HepG2 (cell line): ENCODE data around the gene CARMIL3. TPM values are rescaled to one million over a fixed set of nuclear protein-coding genes. Genes with fewer than 3 reads are reported as not detected.

Experiments
- ATAC-seq: fragments of 200-7000 bp; cut with Tn5 transposase; 3 replicates; pipeline ENCODE4 v1.9.1; 2020; ENCODE audit warnings: mild to moderate bottlenecking, moderate library complexity
- BruUV-seq: library from RNA; stranded (reverse); fragments of 400-500 nt; replicated peaks from 2 replicates; lab custom pipeline; 2021; lab: Mats Ljungman, UMichigan
- CTCF ChIA-PET: fragments of 300-600 bp; formaldehyde crosslinking; extraction: SDS; loops from one replicate; lab custom pipeline; 2021; ENCODE audit warnings: low total read pairs, inconsistent platforms, low intra/inter-chr PET ratio; lab: Yijun Ruan, JAX
- POLR2A ChIA-PET: fragments of 350-600 bp; sonication (Branson Sonifier 250); formaldehyde crosslinking; loops from one replicate; lab custom pipeline; 2020; ENCODE audit warnings: antibody characterized with exemption, inconsistent platforms; lab: Yijun Ruan, JAX
- DNase-seq: peaks from one replicate; pipeline ENCODE4 v3.0.0-alpha.2; 2015; ENCODE audit warnings: low spot score
- FAIRE-seq: peaks from 3 replicates; lab custom pipeline; 2011; peaks lifted over from hg19 to GRCh38; lab: Jason Lieb, UNC
- H2AFZ ChIP-seq: one replicate; pipeline ENCODE4 v1.6.1; 2011; ENCODE audit warnings: low read length, inconsistent platforms
- H3K27ac ChIP-seq: fragments of 300-600 bp; 3 replicates; pipeline ENCODE4 v1.8.0; 2011; ENCODE audit warnings: mixed run types, mild to moderate bottlenecking, mixed read lengths, low read length, inconsistent platforms; ENCODE audit not compliant: insufficient read depth; ENCODE audit errors: extremely low read length
- H3K27me3 ChIP-seq, 2 experiments: fragments of 200-600 bp in 1 of 2; 2 replicates in 1 of 2; 3 replicates in 1 of 2; pipeline versions ENCODE4 v1.6.0 to v1.8.0; 2011; ENCODE audit warnings: low read length in 2 of 2, mild to moderate bottlenecking in 2 of 2, moderate library complexity in 2 of 2, inconsistent platforms in 1 of 2; ENCODE audit not compliant: insufficient read depth in 2 of 2, control insufficient read depth in 1 of 2
- H3K36me3 ChIP-seq, 2 experiments: fragments of 200-600 bp in 1 of 2; replicated peaks in 1 of 2; 2 replicates in 1 of 2; 3 replicates in 1 of 2; pipeline versions ENCODE4 v1.5.1 to v1.8.0; 2011; ENCODE audit warnings: low read length in 2 of 2, inconsistent platforms in 1 of 2; ENCODE audit not compliant: insufficient read depth in 2 of 2, control insufficient read depth in 1 of 2
- H3K4me1 ChIP-seq: 2 replicates; pipeline ENCODE4 v1.5.1; 2012; ENCODE audit warnings: low read length, inconsistent platforms; ENCODE audit not compliant: insufficient read depth
- H3K4me2 ChIP-seq: 2 replicates; pipeline ENCODE4 v1.6.0; 2011; ENCODE audit warnings: low read depth, low read length, inconsistent platforms
- H3K4me3 ChIP-seq, 3 experiments: fragments of 200-600 bp in 1 of 3; sonication (generic), shearing (Covaris generic) in 1 of 3; replicated peaks in 1 of 3; 2 replicates each; pipeline ENCODE4 v1.5.1; 2011 to 2016; ENCODE audit warnings: low read length in 3 of 3, inconsistent platforms in 2 of 3, low read depth in 2 of 3, mild to moderate bottlenecking in 2 of 3, control low read depth in 1 of 3, mixed read lengths in 1 of 3; ENCODE audit not compliant: insufficient read depth in 1 of 3
- H3K79me2 ChIP-seq: one replicate; pipeline ENCODE4 v1.6.1; 2011; ENCODE audit warnings: low read length, inconsistent platforms; ENCODE audit not compliant: insufficient read depth
- H3K9ac ChIP-seq: 2 replicates; pipeline ENCODE4 v1.6.0; 2011; ENCODE audit warnings: mild to moderate bottlenecking, low read depth, low read length, inconsistent platforms; ENCODE audit not compliant: insufficient read depth
- H3K9me3 ChIP-seq: 2 replicates; pipeline ENCODE4 v1.5.1; 2012; ENCODE audit warnings: mild to moderate bottlenecking, low read length
- H4K20me1 ChIP-seq: 2 replicates; pipeline ENCODE4 v1.6.0; 2011; ENCODE audit warnings: inconsistent platforms, mild to moderate bottlenecking, low read length, moderate library complexity; ENCODE audit not compliant: insufficient read depth
- AGO2 ChIP-seq: fragments of 200-400 bp; formaldehyde crosslinking; optimal IDR thresholded peaks from 2 replicates; pipeline ENCODE3; 2017; ENCODE audit warnings: mild to moderate bottlenecking, low read depth, low read length, moderate library complexity
- MAFF ChIP-seq: IDR thresholded peaks from 2 replicates; pipeline ENCODE4 v1.6.1; 2011; ENCODE audit warnings: low read depth, low read length, improper control_type of control experiment
- MAFK ChIP-seq, 2 experiments: IDR thresholded peaks in 1 of 2; conservative IDR thresholded peaks in 1 of 2; 2 replicates each; pipeline ENCODE4 v1.6.1; 2011; ENCODE audit warnings: improper control_type of control experiment in 2 of 2, low read length in 2 of 2
- NCOR1 ChIP-seq: fragments of 200-600 bp; sonication (generic); IDR thresholded peaks from 2 replicates; pipeline ENCODE4 v1.7.0; 2017; ENCODE audit warnings: antibody characterized with exemption, low read length, borderline replicate concordance
- POLR2A ChIP-seq, 2 experiments: IDR thresholded peaks; 2 replicates each; pipeline ENCODE4 v1.6.1; 2011; ENCODE audit warnings: low read depth in 2 of 2, low read length in 2 of 2, mild to moderate bottlenecking in 1 of 2, moderate library complexity in 1 of 2; ENCODE audit not compliant: insufficient read depth in 1 of 2
- POLR2AphosphoS5 ChIP-seq: IDR thresholded peaks from 2 replicates; pipeline ENCODE4 v1.6.1; 2012; ENCODE audit warnings: low read depth, low read length
- RBM22 ChIP-seq: fragments of 200-400 bp; formaldehyde crosslinking; optimal IDR thresholded peaks from 2 replicates; pipeline ENCODE3; 2017; ENCODE audit warnings: mild to moderate bottlenecking, low read length, moderate library complexity
- RELA ChIP-seq: sonication (generic); formaldehyde crosslinking; IDR thresholded peaks from 2 replicates; pipeline ENCODE4 v1.4.0; 2020; ENCODE audit warnings: missing genetic modification reagents
- SSRP1 ChIP-seq: IDR thresholded peaks from 2 replicates; pipeline ENCODE4 v1.6.1; 2016; ENCODE audit warnings: control low read depth
- TCF12 ChIP-seq, 2 experiments: fragments of 450-650 bp in 1 of 2; sonication (generic) in 1 of 2; formaldehyde crosslinking in 1 of 2; IDR thresholded peaks; 2 replicates each; pipeline versions ENCODE4 v1.6.1 to v1.8.0; 2017 to 2022; ENCODE audit warnings: antibody characterized with exemption in 1 of 2, mild to moderate bottlenecking in 1 of 2, missing genetic modification reagents in 1 of 2, moderate library complexity in 1 of 2
- ZNF296 ChIP-seq: sonication (generic); formaldehyde crosslinking; conservative IDR thresholded peaks from 2 replicates; pipeline ENCODE4 v1.5.0; 2020; ENCODE audit warnings: mild to moderate bottlenecking, missing genetic modification reagents
- ZNF414 ChIP-seq: sonication (generic); formaldehyde crosslinking; IDR thresholded peaks from 2 replicates; pipeline ENCODE4 v1.5.0; 2020; ENCODE audit warnings: missing genetic modification reagents
- ZNF589 ChIP-seq: sonication (generic); formaldehyde crosslinking; conservative IDR thresholded peaks from 2 replicates; pipeline ENCODE4 v1.8.0; 2022; ENCODE audit warnings: mild to moderate bottlenecking, moderate library complexity, missing genetic modification reagents
- ZNF629 ChIP-seq: sonication (generic); formaldehyde crosslinking; conservative IDR thresholded peaks from 2 replicates; pipeline ENCODE4 v1.5.0; 2020; ENCODE audit warnings: missing genetic modification reagents
- ZNF777 ChIP-seq: sonication (generic); formaldehyde crosslinking; IDR thresholded peaks from 2 replicates; pipeline ENCODE4 v1.4.0; 2020; ENCODE audit warnings: missing genetic modification reagents
- ZNF781 ChIP-seq: sonication (generic); formaldehyde crosslinking; IDR thresholded peaks from 2 replicates; pipeline ENCODE4 v1.5.1; 2020; ENCODE audit warnings: borderline replicate concordance, mild to moderate bottlenecking, missing genetic modification reagents; ENCODE audit errors: not compliant biosample characterization
- ZSCAN30 ChIP-seq: sonication (generic); formaldehyde crosslinking; IDR thresholded peaks from 2 replicates; pipeline ENCODE4 v1.5.0; 2020; ENCODE audit warnings: mild to moderate bottlenecking, missing genetic modification reagents
- WGBS: methylation state at CpG from one replicate; pipeline ENCODE4 v1.1.6; 2017; ENCODE audit warnings: low lambda C conversion rate; 5-methylcytosine and 5-hydroxymethylcytosine counted together
- in situ Hi-C: cut with HindIII; loops from 2 replicates; pipeline ENCODE4 v1.10.0; 2017; ENCODE audit warnings: low pct_unique_long_range_greater_than_20kb; ENCODE audit not compliant: extremely low pct_ligation_motif_present
- intact Hi-C: fragments of 100-400 bp; cut with micrococcal nuclease; formaldehyde crosslinking; loops from one replicate; pipeline ENCODE4 v1.10.0; 2022; ENCODE audit not compliant: unreplicated experiment
- polyA plus RNA-seq, 8 experiments: library from polyadenylated mRNA; depleted of rRNA in 3 of 8; stranded (reverse) in 7 of 8; unstranded in 1 of 8; fragments of >200 nt; fragmentation: Illumina TruSeq in 4 of 8; extraction: Trizol in 4 of 8; gene quantifications; 2 replicates each; pipeline versions ENCODE4 v1.2.1 to v1.2.3, GENCODE V29; 2011 to 2016; ENCODE audit warnings: low read depth in 4 of 8, missing spikeins in 1 of 8, mixed read lengths in 1 of 8; ENCODE audit not compliant: insufficient read depth in 1 of 8
- total RNA-seq, 5 experiments: library from RNA; depleted of rRNA; stranded (reverse); fragments of >200 nt; fragmentation: Illumina TruSeq; extraction: Trizol; gene quantifications; 2 replicates each; pipeline ENCODE4 v1.2.3, GENCODE V29; 2016; ENCODE audit warnings: low read depth in 1 of 5
- TF ChIP-seq, protein P1 (sequence below): sonication (generic); formaldehyde crosslinking; IDR thresholded peaks from 2 replicates; pipeline ENCODE4 v1.4.0; 2020; ENCODE audit warnings: missing genetic modification reagents
- TF ChIP-seq, protein P2 (sequence below): sonication (generic); formaldehyde crosslinking; IDR thresholded peaks from 2 replicates; pipeline ENCODE4 v1.5.1; 2020; ENCODE audit warnings: missing genetic modification reagents, mild to moderate bottlenecking, borderline replicate concordance

CARMIL3 gene
- total and polyA plus RNA-seq, 2 of the 13 experiments (the other 11 are each of a cell fraction or from before 2014, with no cell fraction given), result 0.27 to 0.55 TPM

DNA sequence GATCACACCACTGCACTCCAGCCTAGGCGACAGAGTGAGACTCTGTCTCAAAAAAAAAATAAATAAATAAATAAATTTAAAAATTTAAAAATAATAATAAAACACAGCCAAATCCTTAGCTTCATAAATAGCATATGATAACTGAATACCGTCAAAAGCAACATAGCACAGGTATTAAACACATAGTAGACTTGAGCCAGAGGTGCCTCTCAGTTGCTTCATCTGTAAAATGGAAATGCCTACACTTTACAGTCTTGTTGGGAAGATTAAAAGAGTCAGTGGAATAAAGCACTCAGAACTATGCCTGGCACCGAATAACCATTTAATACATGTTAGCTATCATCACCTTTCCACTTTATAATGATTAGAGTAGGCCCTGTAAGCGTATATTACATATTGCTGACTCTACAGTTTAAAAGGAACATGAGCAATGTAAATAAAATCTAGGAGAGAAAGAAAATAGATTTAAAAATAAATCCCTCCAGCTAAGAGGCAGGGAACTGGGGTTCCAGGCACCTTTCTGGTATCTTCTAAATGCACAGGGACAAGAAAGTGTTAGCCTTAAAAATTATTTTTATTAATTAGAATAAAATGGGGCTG lies 55.0 kb downstream of the CARMIL3 start:
- Histone ChIP-seq H3K4me1 (peaks cover 61% of the 10 kb centered on the region), H3K36me3 (peaks cover 17 to 20% of the 10 kb centered on the region in 2 experiments), H2AFZ (no peak overlapping the region), H3K27me3 (no peaks in the 10 kb centered on the region), H4K20me1 (no peaks in the 10 kb centered on the region), H3K9me3 (no peaks in the 10 kb centered on the region; the same call in 1 of the 2 replicates), H3K9ac (no peak overlapping the region), H3K27ac (peak overlapping the region; percentile 1), H3K4me2 (no peak overlapping the region), H3K4me3 (no peak overlapping the region), H3K79me2 (peaks cover 2% of the 10 kb centered on the region)
- no peak for FAIRE-seq
- WGBS, result 89% methylated on average over 4 of the region's 4 CpGs
- ChIA-PET CTCF (interaction anchor here (0.5 to 5.4 kb wide), 3 partner anchors 15 to 48 kb away, joined by 3 to 86 read pairs (median 3); no protein-coding TSS in a partner anchor), POLR2A (interaction anchor here (0.9 to 11.8 kb wide), 7 partner anchors 8 to 154 kb away, joined by 4 to 594 read pairs (median 52); partner anchors contain the start of genes DCAF11, DHRS4, EMC9 and NRL)
- in situ Hi-C loops (loop anchor here (25.0 kb wide), 1 partner anchor 1519 kb away; the partner anchor contains the start of genes ABHD4 and DAD1), intact Hi-C loops (no loop called here)
- no peak for ATAC-seq
- no TSS peak for BruUV-seq
- no peak for DNase-seq
- TF ChIP-seq MAFF (peak; percentile 97), ZNF589 (CRISPR knock-in tag) (no peak), RBM22 (peak; percentile 43), ZNF777 (CRISPR knock-in tag) (no peak), ZNF414 (CRISPR knock-in tag) (0 out of 2 replicates have a peak, but pooled peaks have one; percentile 44), MAFK (conservative IDR thresholded peaks at IDR 0.05 in 1 of 2, IDR thresholded peaks at IDR 0.05 in 1 of 2; ENCODE audit: low read length in 2 of 2) (peak; percentile 97 to 98), SSRP1 (CRISPR knock-in tag) (peak; percentile 85), ZNF296 (CRISPR knock-in tag) (no peak), ZNF629 (CRISPR knock-in tag) (peak; percentile 84), POLR2A (IDR thresholded peaks at IDR 0.05; ENCODE audit: insufficient read depth in 1 of 2, low read depth in 2 of 2, low read length in 2 of 2) (peak in 1 of 2 experiments; percentile 34; a peak in 1 of 4 replicates), TCF12 (IDR thresholded peaks at IDR 0.05) (no peak; the same call in 1 of the 2 replicates), TCF12 (CRISPR knock-in tag; IDR thresholded peaks at IDR 0.05) (0 out of 2 replicates have a peak, but pooled peaks have one; percentile 12), NCOR1 (0 out of 2 replicates have a peak, but pooled peaks have one; percentile 2), POLR2AphosphoS5 (peak; percentile 20; the same call in 1 of the 2 replicates), ZNF781 (CRISPR knock-in tag) (no peak), RELA (CRISPR knock-in tag) (0 out of 2 replicates have a peak, but pooled peaks have one; percentile 4), AGO2 (peak; percentile 42), ZSCAN30 (CRISPR knock-in tag) (0 out of 2 replicates have a peak, but pooled peaks have one; percentile 56)
- TF ChIP-seq, protein P1, sequence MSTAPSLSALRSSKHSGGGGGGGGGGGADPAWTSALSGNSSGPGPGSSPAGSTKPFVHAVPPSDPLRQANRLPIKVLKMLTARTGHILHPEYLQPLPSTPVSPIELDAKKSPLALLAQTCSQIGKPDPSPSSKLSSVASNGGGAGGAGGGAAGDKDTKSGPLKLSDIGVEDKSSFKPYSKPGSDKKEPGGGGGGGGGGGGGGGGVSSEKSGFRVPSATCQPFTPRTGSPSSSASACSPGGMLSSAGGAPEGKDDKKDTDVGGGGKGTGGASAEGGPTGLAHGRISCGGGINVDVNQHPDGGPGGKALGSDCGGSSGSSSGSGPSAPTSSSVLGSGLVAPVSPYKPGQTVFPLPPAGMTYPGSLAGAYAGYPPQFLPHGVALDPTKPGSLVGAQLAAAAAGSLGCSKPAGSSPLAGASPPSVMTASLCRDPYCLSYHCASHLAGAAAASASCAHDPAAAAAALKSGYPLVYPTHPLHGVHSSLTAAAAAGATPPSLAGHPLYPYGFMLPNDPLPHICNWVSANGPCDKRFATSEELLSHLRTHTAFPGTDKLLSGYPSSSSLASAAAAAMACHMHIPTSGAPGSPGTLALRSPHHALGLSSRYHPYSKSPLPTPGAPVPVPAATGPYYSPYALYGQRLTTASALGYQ (CRISPR knock-in tag), result no peak
- TF ChIP-seq, protein P2, sequence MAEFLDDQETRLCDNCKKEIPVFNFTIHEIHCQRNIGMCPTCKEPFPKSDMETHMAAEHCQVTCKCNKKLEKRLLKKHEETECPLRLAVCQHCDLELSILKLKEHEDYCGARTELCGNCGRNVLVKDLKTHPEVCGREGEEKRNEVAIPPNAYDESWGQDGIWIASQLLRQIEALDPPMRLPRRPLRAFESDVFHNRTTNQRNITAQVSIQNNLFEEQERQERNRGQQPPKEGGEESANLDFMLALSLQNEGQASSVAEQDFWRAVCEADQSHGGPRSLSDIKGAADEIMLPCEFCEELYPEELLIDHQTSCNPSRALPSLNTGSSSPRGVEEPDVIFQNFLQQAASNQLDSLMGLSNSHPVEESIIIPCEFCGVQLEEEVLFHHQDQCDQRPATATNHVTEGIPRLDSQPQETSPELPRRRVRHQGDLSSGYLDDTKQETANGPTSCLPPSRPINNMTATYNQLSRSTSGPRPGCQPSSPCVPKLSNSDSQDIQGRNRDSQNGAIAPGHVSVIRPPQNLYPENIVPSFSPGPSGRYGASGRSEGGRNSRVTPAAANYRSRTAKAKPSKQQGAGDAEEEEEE (CRISPR knock-in tag), result peak; percentile 13; the same call in 1 of the 2 replicates
